K562 (cell line): Measurements from ENCODE around the gene MRPS31. TPM values are rescaled to one million over a fixed set of nuclear protein-coding genes. Genes with fewer than 3 reads are reported as not detected.

Experiments used
- ATAC-seq: fragments of 200-7000 bp; cut with Tn5 transposase; 3 replicates; pipeline ENCODE4 v1.9.1; 2020; ENCODE audit warnings: moderate library complexity
- BruUV-seq: library from RNA; stranded (reverse); fragments of 400-500 nt; replicated peaks from 2 replicates; lab custom pipeline; 2021; lab: Mats Ljungman, UMichigan
- CTCF ChIA-PET: fragments of 300-600 bp; formaldehyde crosslinking; extraction: SDS; loops from one replicate; lab custom pipeline; 2021; ENCODE audit warnings: low intra/inter-chr PET ratio; lab: Yijun Ruan, JAX
- POLR2A ChIA-PET: fragments of 300-600, 350-650 bp; sonication (Branson Sonifier 250); formaldehyde crosslinking; extraction: SDS; loops from one replicate; lab custom pipeline; 2021; ENCODE audit warnings: antibody characterized with exemption, inconsistent platforms; lab: Yijun Ruan, JAX
- DNase-seq, 4 experiments: peaks; one replicate each; pipeline versions ENCODE4 v3.0.0 to v3.0.0-alpha.2; 2011 to 2018; ENCODE audit warnings: low spot score in 3 of 4, mixed read lengths in 3 of 4; ENCODE audit errors: extremely low read depth in 1 of 4
- FAIRE-seq: peaks from 2 replicates; lab custom pipeline; 2011; peaks lifted over from hg19 to GRCh38; lab: Jason Lieb, UNC
- H2AFZ ChIP-seq: 2 replicates; pipeline ENCODE4 v1.6.0; 2011; ENCODE audit warnings: low read depth, low read length, control low read depth, inconsistent platforms
- H3K27ac ChIP-seq: fragments of 200-600 bp; 3 replicates; pipeline ENCODE4 v1.8.0; 2011; ENCODE audit warnings: low read depth, mild to moderate bottlenecking, control low read depth, inconsistent platforms, low read length, moderate library complexity, mixed read lengths; ENCODE audit errors: extremely low read depth
- H3K27me3 ChIP-seq, 2 experiments: fragments of 300-600 bp in 1 of 2; 2 replicates in 1 of 2; 3 replicates in 1 of 2; pipeline versions ENCODE4 v1.6.0 to v1.8.0; 2011; ENCODE audit warnings: inconsistent platforms in 2 of 2, low read length in 2 of 2, mild to moderate bottlenecking in 1 of 2, mixed read lengths in 1 of 2, moderate library complexity in 1 of 2; ENCODE audit not compliant: control insufficient read depth in 2 of 2, insufficient read depth in 2 of 2
- H3K36me3 ChIP-seq: fragments of 300-600 bp; 3 replicates; pipeline ENCODE4 v1.8.0; 2011; ENCODE audit warnings: mild to moderate bottlenecking, low read length, inconsistent platforms; ENCODE audit not compliant: control insufficient read depth, insufficient read depth
- H3K4me1 ChIP-seq, 2 experiments: fragments of 200-600 bp in 1 of 2; replicated peaks in 1 of 2; 2 replicates in 1 of 2; 3 replicates in 1 of 2; pipeline versions ENCODE4 v1.5.1 to v1.8.0; 2011; ENCODE audit warnings: inconsistent platforms in 2 of 2, low read length in 2 of 2, mild to moderate bottlenecking in 1 of 2, mixed read lengths in 1 of 2, moderate library complexity in 1 of 2; ENCODE audit not compliant: control insufficient read depth in 2 of 2, insufficient read depth in 2 of 2
- H3K4me2 ChIP-seq: 2 replicates; pipeline ENCODE4 v1.6.1; 2011; ENCODE audit warnings: low read length, control low read depth, inconsistent platforms, mixed read lengths; ENCODE audit not compliant: insufficient read depth
- H3K4me3 ChIP-seq: fragments of 200-600 bp; sonication (generic), shearing (Covaris generic); 2 replicates; pipeline ENCODE4 v1.5.1; 2016; ENCODE audit warnings: control low read depth, inconsistent platforms
- H3K79me2 ChIP-seq: fragments of 200-600 bp; 3 replicates; pipeline ENCODE4 v1.8.0; 2011; ENCODE audit warnings: low read length, inconsistent platforms; ENCODE audit not compliant: control insufficient read depth, insufficient read depth
- H3K9ac ChIP-seq, 2 experiments: 2 replicates each; pipeline versions ENCODE4 v1.6.0 to v1.6.1; 2011; ENCODE audit warnings: low read depth in 2 of 2, low read length in 2 of 2, control low read depth in 1 of 2, inconsistent platforms in 1 of 2, mild to moderate bottlenecking in 1 of 2, mixed read lengths in 1 of 2; ENCODE audit not compliant: insufficient read depth in 1 of 2
- H3K9me1 ChIP-seq: one replicate; pipeline ENCODE4 v1.6.0; 2011; ENCODE audit warnings: inconsistent platforms, mild to moderate bottlenecking, low read length, moderate library complexity; ENCODE audit not compliant: control insufficient read depth, insufficient read depth
- H3K9me3 ChIP-seq: replicated peaks from 2 replicates; pipeline ENCODE4 v1.5.1; 2011; ENCODE audit warnings: low read depth, low read length, inconsistent platforms; ENCODE audit not compliant: control insufficient read depth, insufficient read depth
- H4K20me1 ChIP-seq: replicated peaks from 2 replicates; pipeline ENCODE4 v1.6.1; 2011; ENCODE audit warnings: low read length, inconsistent platforms, mixed read lengths; ENCODE audit not compliant: control insufficient read depth, insufficient read depth
- CBX3 ChIP-seq, 2 experiments: IDR thresholded peaks; 1 replicate in 1 of 2; 2 replicates in 1 of 2; pipeline ENCODE4 v1.6.1; 2012; ENCODE audit warnings: inconsistent platforms in 2 of 2, low read length in 2 of 2, borderline replicate concordance in 1 of 2, control low read depth in 1 of 2
- DDX20 ChIP-seq: fragments of 450-650 bp; IDR thresholded peaks from 2 replicates; pipeline ENCODE4 v1.6.1; 2016; ENCODE audit warnings: missing genetic modification characterization, low read depth, mild to moderate bottlenecking, missing compliant biosample characterization, moderate library complexity
- ESRRA ChIP-seq: fragments of 450-650 bp; IDR thresholded peaks from 2 replicates; pipeline ENCODE4 v1.6.1; 2014; ENCODE audit warnings: low read depth, mild to moderate bottlenecking, moderate library complexity, borderline replicate concordance
- NR2C1 ChIP-seq, 2 experiments: fragments of 450-650 bp; IDR thresholded peaks; 2 replicates each; pipeline ENCODE4 v1.6.1; 2017; ENCODE audit warnings: mild to moderate bottlenecking in 2 of 2, antibody characterized with exemption in 1 of 2, inconsistent platforms in 1 of 2, missing compliant biosample characterization in 1 of 2, missing genetic modification characterization in 1 of 2
- PRPF4 ChIP-seq: fragments of 200-400 bp; formaldehyde crosslinking; IDR thresholded peaks from one replicate; pipeline ENCODE4 v1.6.1; 2017; ENCODE audit warnings: low read length, low read depth, mild to moderate bottlenecking; ENCODE audit not compliant: insufficient read depth, poor library complexity, severe bottlenecking
- PURB ChIP-seq: sonication (generic); formaldehyde crosslinking; IDR thresholded peaks from 2 replicates; pipeline ENCODE4 v1.9.0; 2021; ENCODE audit warnings: low read depth, mild to moderate bottlenecking, missing genetic modification reagents
- SRSF7 ChIP-seq: fragments of 200-400 bp; formaldehyde crosslinking; optimal IDR thresholded peaks from 2 replicates; pipeline ENCODE3; 2017; ENCODE audit warnings: mild to moderate bottlenecking, low read depth, low read length
- TAF1 ChIP-seq: IDR thresholded peaks from 2 replicates; pipeline ENCODE4 v1.6.1; 2011; ENCODE audit warnings: mild to moderate bottlenecking, low read length, moderate library complexity; ENCODE audit not compliant: insufficient read depth, control insufficient read depth, severe bottlenecking; ENCODE audit errors: extremely low read depth
- ZNF232 ChIP-seq: sonication (generic); formaldehyde crosslinking; IDR thresholded peaks from 2 replicates; pipeline ENCODE4 v1.8.0; 2022; ENCODE audit warnings: mild to moderate bottlenecking, missing genetic modification reagents
- WGBS: fragments of 100-300 bp; shearing (Covaris generic); methylation state at CpG from one replicate; pipeline ENCODE4 v1.1.6; 2016; ENCODE audit warnings: low coverage, mixed read lengths; ENCODE audit not compliant: insufficient coverage; ENCODE audit errors: missing lambda C conversion rate; 5-methylcytosine and 5-hydroxymethylcytosine counted together
- in situ Hi-C: fragments of 300-500 bp; cut with MboI; formaldehyde crosslinking; loops from 4 replicates; pipeline ENCODE4 v1.15.0; 2018; ENCODE audit warnings: inconsistent platforms, mixed read lengths
- intact Hi-C: fragments of 100-400 bp; cut with micrococcal nuclease; formaldehyde crosslinking; loops from 2 replicates; pipeline ENCODE4 v1.14.2; 2022
- polyA plus RNA-seq, 8 experiments: library from polyadenylated mRNA; depleted of rRNA in 4 of 8; stranded (reverse) in 5 of 8; unstranded in 3 of 8; fragments of >200 nt; fragmentation: Nextera tagmentation in 2 of 8; fragmentation: Illumina TruSeq in 1 of 8; extraction: Ambion mirVana in 2 of 8; extraction: Trizol in 1 of 8; gene quantifications; 2 replicates each; pipeline versions ENCODE4 v1.2.1 to v1.2.3, GENCODE V29; 2011 to 2014; ENCODE audit warnings: inconsistent platforms in 1 of 8, missing spikeins in 1 of 8
- total RNA-seq, 7 experiments: library from RNA; depleted of rRNA in 6 of 7; stranded (reverse); fragments of >200 nt in 6 of 7; fragmentation: Illumina TruSeq in 2 of 7; extraction: Trizol in 2 of 7; gene quantifications; 2 replicates each; pipeline versions ENCODE4 v1.2.1 to v1.2.3, GENCODE V29; 2011 to 2021; ENCODE audit warnings: low replicate concordance in 1 of 7
- TF ChIP-seq, protein P1 (sequence below): sonication (generic); formaldehyde crosslinking; IDR thresholded peaks from 2 replicates; pipeline ENCODE4 v1.8.1; 2022; ENCODE audit warnings: missing genetic modification reagents

MRPS31 gene
- total and polyA plus RNA-seq, 9 of the 15 experiments (the other 6 are each of a cell fraction or from before 2014, with no cell fraction given) = 20.3 to 57.8 (median 37.1) TPM

DNA sequence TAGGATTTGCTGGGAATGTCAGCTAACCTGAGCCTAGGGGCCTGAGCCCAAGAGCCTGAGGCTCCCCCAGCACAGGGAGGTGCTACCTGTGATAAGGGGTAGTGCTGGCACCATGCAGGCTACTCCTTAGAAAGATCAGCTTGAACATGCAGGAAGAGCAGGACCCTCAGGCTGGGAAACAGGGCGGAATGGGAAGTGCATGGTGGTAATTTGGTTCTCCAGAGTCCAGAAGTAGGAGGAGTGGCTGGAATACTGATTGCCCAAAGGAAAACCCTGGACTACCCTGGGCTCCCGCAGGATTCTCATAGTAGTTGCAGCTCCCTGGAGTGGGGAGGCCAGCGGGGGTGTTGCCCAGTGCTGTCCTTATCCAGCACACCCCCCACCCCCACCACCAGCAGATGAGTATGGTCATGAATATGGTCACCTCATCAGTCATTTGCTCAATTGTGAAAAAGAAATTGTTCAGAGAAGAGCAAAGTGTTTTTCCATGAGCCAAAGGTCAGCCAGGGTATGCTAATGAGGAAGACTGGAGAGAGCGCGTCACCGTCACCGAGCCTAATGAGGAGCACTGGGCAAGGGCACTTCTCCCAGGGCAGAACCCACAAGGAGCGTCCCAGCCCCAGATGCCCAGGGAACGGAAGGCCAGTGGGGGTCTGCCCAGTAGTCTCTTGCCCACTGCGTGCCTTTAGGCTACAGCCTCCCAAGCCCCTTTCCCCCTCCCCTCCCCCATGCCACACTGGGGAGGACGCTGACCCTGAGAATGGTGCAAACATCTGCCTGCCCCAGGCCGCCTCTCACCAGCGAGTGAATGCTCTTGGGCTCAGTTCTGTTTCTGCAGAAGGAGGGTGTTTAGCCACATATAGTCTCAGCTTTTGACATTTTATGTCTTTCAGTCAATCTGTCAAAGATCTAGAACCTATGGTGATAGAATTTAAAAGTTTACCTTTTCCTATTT is 23.7 kb upstream of the MRPS31 start (continued):
- TF ChIP-seq CBX3 (IDR thresholded peaks at IDR 0.05; ENCODE audit: borderline replicate concordance in 1 of 2, low read length in 2 of 2) (no peak), TAF1 (no peak), PURB (CRISPR knock-in tag) (no peak), SRSF7 (no peak), DDX20 (no peak)
- TF ChIP-seq, protein P1, sequence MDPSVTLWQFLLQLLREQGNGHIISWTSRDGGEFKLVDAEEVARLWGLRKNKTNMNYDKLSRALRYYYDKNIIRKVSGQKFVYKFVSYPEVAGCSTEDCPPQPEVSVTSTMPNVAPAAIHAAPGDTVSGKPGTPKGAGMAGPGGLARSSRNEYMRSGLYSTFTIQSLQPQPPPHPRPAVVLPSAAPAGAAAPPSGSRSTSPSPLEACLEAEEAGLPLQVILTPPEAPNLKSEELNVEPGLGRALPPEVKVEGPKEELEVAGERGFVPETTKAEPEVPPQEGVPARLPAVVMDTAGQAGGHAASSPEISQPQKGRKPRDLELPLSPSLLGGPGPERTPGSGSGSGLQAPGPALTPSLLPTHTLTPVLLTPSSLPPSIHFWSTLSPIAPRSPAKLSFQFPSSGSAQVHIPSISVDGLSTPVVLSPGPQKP (CRISPR knock-in tag) = no peak

- Histone ChIP-seq H3K27ac (no peak overlapping the region), H3K9me3 (no peaks in the 10 kb centered on the region), H3K4me2 (no peak overlapping the region), H3K4me1 (peaks cover 0 to 16% of the 10 kb centered on the region in 2 experiments; a peak in 3 of 5 replicates), H4K20me1 (no peaks in the 10 kb centered on the region), H2AFZ (no peak overlapping the region), H3K79me2 (peaks cover 18% of the 10 kb centered on the region; the same call in 2 of the 3 replicates), H3K9me1 (no peaks in the 10 kb centered on the region), H3K36me3 (peaks cover 11% of the 10 kb centered on the region; the same call in 1 of the 3 replicates), H3K27me3 (no peaks in the 10 kb centered on the region), H3K4me3 (no peak overlapping the region), H3K9ac (no peak overlapping the region)
- no TSS peak for BruUV-seq
- CTCF ChIA-PET = no interaction called here
- intact Hi-C loops = no loop called here
- POLR2A ChIA-PET = no interaction called here
- ATAC-seq = no peak
- no peak for FAIRE-seq
- DNase-seq = no peak
- no peak for TF ChIP-seq PRPF4
- TF ChIP-seq NR2C1 (IDR thresholded peaks at IDR 0.05) = no peak
- no peak for TF ChIP-seq NR2C1 (tag; IDR thresholded peaks at IDR 0.05)
- TF ChIP-seq ZNF232 (CRISPR knock-in tag) = no peak
- TF ChIP-seq ESRRA = no peak
- in situ Hi-C loops = loop anchor here (25.0 kb wide), 1 partner anchor 269 kb away; the partner anchor contains the start of gene WBP4
- WGBS = 95% methylated on average over 3 of the region's 3 CpGs
Observed at GRCh38 chr13:40793339-40793738, 22.3 kb upstream of the MRPS31 start.
